ENCODE results near the gene MC2R. TPM values are rescaled to one million over a fixed set of nuclear protein-coding genes. Genes with fewer than 3 reads are reported as not detected.

The MC2R gene
- total and polyA plus RNA-seq, 2 of the 4 experiments (the other 2 are of a cell fraction) = not detected

GRCh38 chr18:13877157-13877556 is 38.2 kb downstream of the MC2R start:
- Histone ChIP-seq H2AK9ac (replicated peaks; ENCODE audit: low read depth, low read length, poor library complexity) (no peak overlapping the region), H4K8ac (ENCODE audit: low read depth in 2 of 2, low read length in 2 of 2) (no peak overlapping the region), H3K18ac (ENCODE audit: low read depth, low read length) (no peak overlapping the region), H4K20me1 (ENCODE audit: insufficient read depth, low read length) (no peaks in the 10 kb centered on the region), H3K27me3 (ENCODE audit: control insufficient read depth, insufficient read depth, low read length) (no peaks in the 10 kb centered on the region), H2BK20ac (ENCODE audit: low read depth, low read length) (no peak overlapping the region), H2AFZ (replicated peaks; ENCODE audit: low read length, poor library complexity) (no peak overlapping the region), H2BK120ac (ENCODE audit: low read depth, low read length) (no peak overlapping the region), H3K79me1 (ENCODE audit: low read depth in 1 of 2, low read length in 2 of 2) (no peaks in the 10 kb centered on the region), H3K4me3 (ENCODE audit: insufficient read depth, low read depth, low read length) (no peak overlapping the region), H2BK5ac (ENCODE audit: low read depth, low read length, poor library complexity, severe bottlenecking) (no peak overlapping the region), H3K4ac (ENCODE audit: low read depth, low read length) (no peak overlapping the region), H3K36me3 (ENCODE audit: control insufficient read depth, insufficient read depth, low read length) (no peaks in the 10 kb centered on the region), H3K23ac (ENCODE audit: low read depth, low read length) (no peak overlapping the region), H4K91ac (ENCODE audit: insufficient read depth, low read depth, low read length) (no peak overlapping the region), H2AK5ac (ENCODE audit: low read depth, low read length) (no peak overlapping the region), H3K4me2 (ENCODE audit: low read depth, low read length) (no peak overlapping the region), H3K27ac (ENCODE audit: insufficient read depth, low read length) (no peak overlapping the region), H3K9ac (ENCODE audit: low read depth, low read length) (no peak overlapping the region), H3K4me1 (ENCODE audit: control insufficient read depth, insufficient read depth, low read length) (no peaks in the 10 kb centered on the region), H3K56ac (ENCODE audit: extremely low read depth, insufficient read depth, low read length) (no peak overlapping the region), H3K14ac (replicated peaks; ENCODE audit: low read depth, low read length) (no peak overlapping the region), H3K9me1 (ENCODE audit: insufficient read depth, low read length) (no peaks in the 10 kb centered on the region), H4K5ac (ENCODE audit: low read depth, low read length) (no peak overlapping the region), H3K9me3 (ENCODE audit: control insufficient read depth, insufficient read depth, low read length) (peaks cover 12% of the 10 kb centered on the region), H2BK15ac (ENCODE audit: low read depth, low read length) (no peak overlapping the region)
- BruUV-seq (replicated peaks) = no TSS peak
- no CpG with 5 or more reads among the region's 4 CpGs for WGBS, 2 experiments (ENCODE audit: extremely low coverage in 2 of 2, insufficient read length in 1 of 2)
- DNase-seq = no peak
- no peak for ATAC-seq (ENCODE audit: low read depth)
- TF ChIP-seq BHLHE40 (IDR thresholded peaks at IDR 0.05; ENCODE audit: low read depth, low read length) = no peak
- no peak for TF ChIP-seq RCOR1 (IDR thresholded peaks at IDR 0.05; ENCODE audit: insufficient replicate concordance, low read length)
- no peak for TF ChIP-seq RFX5 (IDR thresholded peaks at IDR 0.05; ENCODE audit: low read depth, low read length)
- no peak for TF ChIP-seq MAZ (IDR thresholded peaks at IDR 0.05; ENCODE audit: borderline replicate concordance, low read depth, low read length)
- intact Hi-C loops (cut with micrococcal nuclease) = no loop called here
- ChIA-PET CTCF (no interaction called here), POLR2A (ENCODE audit: unreplicated experiment) (interaction anchor here (0.5 kb wide), 1 partner anchor 1464 kb away, joined by 6 read pairs; no protein-coding TSS in a partner anchor)
- dilution Hi-C loops (cut with HindIII; ENCODE audit: low sequenced_read_pairs, unreplicated experiment) = no loop called here
- in situ Hi-C loops (cut with MboI; ENCODE audit: low sequenced_read_pairs) = no loop called here

Measured in IMR-90 (cell line).